GM13977 (cell line): ENCODE measurements around the gene BZW1.

Source experiments
- DNase-seq: peaks from one replicate; pipeline ENCODE4 v3.0.0; 2012; ENCODE audit warnings: low spot score
- in situ Hi-C: fragments of 300-500 bp; cut with MboI; formaldehyde crosslinking; loops from one replicate; pipeline ENCODE4 v1.12.0; 2022; ENCODE audit warnings: low sequenced_read_pairs, low pct_unique_long_range_greater_than_20kb, mixed read lengths, inconsistent platforms; ENCODE audit not compliant: unreplicated experiment
- TF ChIP-seq, protein P1 (sequence below): IDR thresholded peaks from 2 replicates; pipeline ENCODE4 v1.5.1; 2012; ENCODE audit warnings: mild to moderate bottlenecking, control low read depth; ENCODE audit not compliant: insufficient read depth; ENCODE audit errors: extremely low read depth, missing control alignments

BZW1 gene

DNA sequence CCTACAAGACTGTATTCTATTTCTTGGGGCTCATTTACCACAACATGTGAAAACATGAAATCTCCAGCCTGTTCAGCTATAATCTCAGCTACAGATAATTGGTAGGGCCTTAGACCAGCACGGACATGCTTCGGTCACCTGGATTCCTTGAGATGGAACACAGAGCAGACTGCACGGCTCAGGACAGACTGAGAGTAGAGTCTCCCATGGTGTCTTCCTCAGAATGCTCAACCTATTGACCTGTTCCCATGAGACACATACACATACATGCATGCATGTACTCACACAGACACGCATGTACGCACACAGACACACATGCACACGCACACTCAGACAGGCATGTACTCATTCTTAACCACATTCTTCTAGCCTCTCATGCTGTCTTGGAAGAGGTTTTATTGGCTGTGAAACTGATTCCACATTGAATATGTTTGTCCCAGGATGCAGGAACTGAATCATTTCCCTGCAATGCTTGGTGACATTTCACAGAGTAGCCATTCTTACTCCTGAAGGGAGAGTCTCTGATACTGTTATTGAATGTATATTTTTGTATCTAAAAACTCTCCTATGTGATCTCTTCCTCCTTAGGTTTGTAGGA is 23.5 kb upstream of the BZW1 start:
- DNase-seq, result no peak
- in situ Hi-C loops, result no loop called here
- TF ChIP-seq, protein P1, sequence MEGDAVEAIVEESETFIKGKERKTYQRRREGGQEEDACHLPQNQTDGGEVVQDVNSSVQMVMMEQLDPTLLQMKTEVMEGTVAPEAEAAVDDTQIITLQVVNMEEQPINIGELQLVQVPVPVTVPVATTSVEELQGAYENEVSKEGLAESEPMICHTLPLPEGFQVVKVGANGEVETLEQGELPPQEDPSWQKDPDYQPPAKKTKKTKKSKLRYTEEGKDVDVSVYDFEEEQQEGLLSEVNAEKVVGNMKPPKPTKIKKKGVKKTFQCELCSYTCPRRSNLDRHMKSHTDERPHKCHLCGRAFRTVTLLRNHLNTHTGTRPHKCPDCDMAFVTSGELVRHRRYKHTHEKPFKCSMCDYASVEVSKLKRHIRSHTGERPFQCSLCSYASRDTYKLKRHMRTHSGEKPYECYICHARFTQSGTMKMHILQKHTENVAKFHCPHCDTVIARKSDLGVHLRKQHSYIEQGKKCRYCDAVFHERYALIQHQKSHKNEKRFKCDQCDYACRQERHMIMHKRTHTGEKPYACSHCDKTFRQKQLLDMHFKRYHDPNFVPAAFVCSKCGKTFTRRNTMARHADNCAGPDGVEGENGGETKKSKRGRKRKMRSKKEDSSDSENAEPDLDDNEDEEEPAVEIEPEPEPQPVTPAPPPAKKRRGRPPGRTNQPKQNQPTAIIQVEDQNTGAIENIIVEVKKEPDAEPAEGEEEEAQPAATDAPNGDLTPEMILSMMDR, result no peak

DNA sequence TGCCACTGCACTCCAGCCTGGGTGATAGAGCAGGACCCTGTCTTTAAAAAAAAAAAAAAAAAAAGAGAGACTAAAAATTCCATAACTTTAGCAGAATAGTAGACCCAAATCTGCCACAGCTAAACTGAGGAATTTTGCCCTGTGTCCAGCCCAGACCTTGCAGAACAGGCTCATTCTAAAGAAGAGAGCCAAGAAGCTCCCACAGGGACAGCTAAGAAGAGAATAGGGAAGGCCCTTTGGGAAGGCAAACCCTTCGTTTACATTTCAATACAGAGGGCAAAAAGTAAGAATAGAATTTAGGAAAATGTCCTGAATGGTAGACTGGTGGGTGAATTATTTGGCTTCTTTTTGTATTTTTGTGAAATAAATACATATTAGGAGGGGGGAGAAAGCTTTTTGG is 21.5 kb upstream of the BZW1 start:
- TF ChIP-seq, protein P1, result no peak
- in situ Hi-C loops, result no loop called here

DNA sequence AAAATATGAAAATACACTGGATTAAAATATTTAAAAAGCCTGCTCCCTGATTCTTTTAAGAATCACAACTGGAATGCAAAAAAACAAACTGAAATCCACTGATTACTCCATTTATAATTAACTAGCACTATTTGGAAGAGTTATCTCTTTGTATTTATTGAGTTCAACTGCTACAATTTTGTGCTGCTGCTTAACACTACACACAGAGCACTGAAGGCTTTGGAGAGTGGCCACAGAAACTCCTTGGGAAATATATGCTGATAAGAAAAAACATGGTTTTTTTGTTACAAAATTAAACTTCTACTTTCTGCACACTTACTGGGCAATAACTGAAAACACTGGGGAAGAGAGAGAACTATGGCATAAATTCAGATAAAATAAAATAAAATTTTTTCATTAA is 19.8 kb upstream of the BZW1 start:
- TF ChIP-seq, protein P1, result no peak
- in situ Hi-C loops, result no loop called here
- no peak for DNase-seq

More for the DNA sequence above, 21.5 kb upstream of the BZW1 start:
- no peak for DNase-seq

DNA sequence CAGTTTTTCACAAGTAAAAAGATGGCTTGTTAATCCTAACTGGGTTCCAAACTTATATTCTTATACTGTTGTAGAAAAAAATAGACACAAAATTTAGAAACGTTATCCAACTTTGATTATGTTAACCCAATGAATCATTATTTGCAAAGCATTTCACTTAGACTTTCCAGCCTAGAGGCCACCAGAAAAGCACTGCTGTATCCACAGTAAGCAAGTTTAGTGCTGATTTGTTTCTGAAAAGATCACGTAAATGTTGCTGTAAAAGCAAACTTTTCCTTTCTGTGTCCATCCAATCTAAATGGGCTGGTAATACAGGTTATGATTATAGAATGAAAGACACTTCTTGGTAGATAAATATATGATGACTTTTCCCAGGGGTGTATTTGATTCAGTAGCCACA is 17.6 kb upstream of the BZW1 start:
- DNase-seq, result no peak
- TF ChIP-seq, protein P1, result no peak
- in situ Hi-C loops, result no loop called here

DNA sequence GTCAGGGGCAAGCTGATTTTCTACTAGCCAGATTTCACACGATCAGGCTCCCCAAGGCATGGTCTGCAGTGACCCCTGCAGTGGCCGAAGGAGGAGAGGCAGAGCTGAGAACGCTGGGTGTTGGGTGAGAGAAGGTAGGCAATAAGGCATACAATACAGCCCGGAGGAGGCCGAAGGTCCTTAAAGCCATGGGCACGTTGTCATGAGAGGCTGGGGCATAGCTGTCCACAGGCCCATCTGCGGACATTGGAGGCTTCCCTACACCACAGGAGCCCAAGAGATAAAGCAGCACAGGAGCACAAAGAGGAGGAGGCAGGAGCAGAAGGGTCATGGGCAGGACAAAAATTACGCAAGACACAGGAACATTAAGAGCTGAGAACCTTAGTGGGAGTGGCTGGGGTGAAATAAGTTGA is 16.7 kb upstream of the BZW1 start:
- in situ Hi-C loops, result no loop called here
- DNase-seq, result no peak
- TF ChIP-seq, protein P1, result no peak

DNA sequence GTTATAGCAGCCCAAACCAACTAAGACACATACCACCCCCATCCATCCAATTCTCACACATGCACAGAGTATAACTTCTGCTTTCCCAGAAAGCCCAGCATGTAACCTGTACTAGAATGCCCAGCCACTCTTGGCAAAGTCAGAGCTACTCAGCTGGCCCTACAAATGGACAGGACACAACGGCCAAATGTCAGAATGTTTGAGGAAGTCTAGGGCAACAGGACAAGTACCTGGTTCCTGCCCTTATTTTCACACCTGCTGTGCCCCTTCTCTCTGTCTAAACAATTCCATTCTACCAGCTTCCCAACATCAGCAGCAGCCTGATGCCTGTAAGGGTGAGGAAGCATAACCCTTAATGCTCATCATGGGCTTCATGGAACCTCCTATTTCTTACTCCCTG is 15.1 kb upstream of the BZW1 start:
- TF ChIP-seq, protein P1, result no peak
- DNase-seq, result no peak
- in situ Hi-C loops, result no loop called here
